ENCODE measurements around the gene GRIK2. TPM values are rescaled to one million over a fixed set of nuclear protein-coding genes. Genes with fewer than 3 reads are reported as not detected.

The GRIK2 gene
- polyA plus RNA-seq, 1 of the 3 experiments (the other 2 are of a cell fraction), result 0.30 TPM

DNA sequence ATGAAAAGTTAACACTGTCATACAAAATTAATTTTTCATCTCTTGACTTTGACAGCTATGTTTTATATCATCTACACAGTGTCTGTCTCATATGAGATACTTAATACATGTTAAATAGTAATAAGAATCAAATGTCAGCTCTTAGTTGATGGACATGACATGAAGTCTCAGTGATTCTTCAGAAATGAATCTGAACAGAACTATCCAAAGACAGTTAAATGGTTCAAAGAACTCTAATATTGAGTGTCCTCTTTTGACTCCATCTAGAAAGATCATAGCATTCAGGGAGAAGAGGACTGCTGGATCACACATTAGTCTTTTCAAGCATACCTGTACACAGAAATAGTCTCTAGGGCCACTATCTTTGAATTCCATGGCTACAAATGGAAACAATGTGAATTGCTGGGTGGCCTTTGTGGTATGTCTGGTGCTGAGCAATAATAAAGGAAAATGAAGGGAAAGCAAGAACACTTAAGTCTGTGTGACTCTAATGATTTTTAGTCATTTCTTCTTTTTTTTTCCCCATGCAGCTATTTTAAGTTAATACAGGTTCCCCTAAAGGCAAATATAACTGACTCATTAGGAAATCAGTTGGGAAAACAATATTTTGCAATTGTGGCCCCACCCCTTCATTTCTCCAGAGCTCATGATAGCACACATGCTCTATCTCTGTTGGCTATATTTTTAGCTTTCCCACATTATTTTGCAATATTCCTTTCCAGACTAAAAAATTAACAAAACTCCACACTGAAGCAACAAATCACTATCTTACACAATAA is 367.5 kb downstream of the GRIK2 start:
- no peaks in the 10 kb centered on the region for H3K9me2 ChIP-seq
- no peak overlapping the region for H2AFZ ChIP-seq (ENCODE audit: low read depth)
- no peaks in the 10 kb centered on the region for H3K9me3 ChIP-seq
- H3F3A ChIP-seq (replicated peaks; ENCODE audit: insufficient read depth), result no peaks in the 10 kb centered on the region
- H3K9ac ChIP-seq, result no peak overlapping the region
- POLR2A ChIA-PET, result no interaction called here
- no peak for DNase-seq
- H3K79me2 ChIP-seq (ENCODE audit: insufficient read depth), result no peaks in the 10 kb centered on the region
- no peak overlapping the region for H3K4me2 ChIP-seq
- H3K4me3 ChIP-seq (ENCODE audit: low read depth in 2 of 2, low read length in 1 of 2), result no peak overlapping the region
- CTCF ChIA-PET, result interaction anchor here (0.9 kb wide), 1 partner anchor 76 kb away, joined by 4 read pairs; no protein-coding TSS in a partner anchor
- H3K27me3 ChIP-seq (ENCODE audit: insufficient read depth), result no peaks in the 10 kb centered on the region
- no peak overlapping the region for H3K27ac ChIP-seq (ENCODE audit: low read depth in 2 of 2, low read length in 1 of 2)
- no peaks in the 10 kb centered on the region for H3K36me3 ChIP-seq (replicated peaks in 1 of 2; ENCODE audit: control insufficient read depth in 1 of 2, insufficient read depth in 2 of 2, low read length in 1 of 2)
- no peaks in the 10 kb centered on the region for H4K20me1 ChIP-seq (ENCODE audit: insufficient read depth)
- H3K4me1 ChIP-seq (ENCODE audit: control insufficient read depth in 1 of 2, insufficient read depth in 2 of 2, low read depth in 1 of 2, low read length in 1 of 2), result no peaks in the 10 kb centered on the region; a peak in 1 of 4 replicates
- TF ChIP-seq RXRA (IDR thresholded peaks at IDR 0.05; ENCODE audit: borderline replicate concordance, low read depth), result no peak
- TF ChIP-seq, protein P1, sequence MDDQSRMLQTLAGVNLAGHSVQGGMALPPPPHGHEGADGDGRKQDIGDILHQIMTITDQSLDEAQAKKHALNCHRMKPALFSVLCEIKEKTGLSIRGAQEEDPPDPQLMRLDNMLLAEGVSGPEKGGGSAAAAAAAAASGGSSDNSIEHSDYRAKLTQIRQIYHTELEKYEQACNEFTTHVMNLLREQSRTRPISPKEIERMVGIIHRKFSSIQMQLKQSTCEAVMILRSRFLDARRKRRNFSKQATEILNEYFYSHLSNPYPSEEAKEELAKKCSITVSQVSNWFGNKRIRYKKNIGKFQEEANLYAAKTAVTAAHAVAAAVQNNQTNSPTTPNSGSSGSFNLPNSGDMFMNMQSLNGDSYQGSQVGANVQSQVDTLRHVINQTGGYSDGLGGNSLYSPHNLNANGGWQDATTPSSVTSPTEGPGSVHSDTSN (IDR thresholded peaks at IDR 0.05), result no peak
- TF ChIP-seq TAF1 (IDR thresholded peaks at IDR 0.05; ENCODE audit: borderline replicate concordance, low read depth, low read length), result no peak
- no peak for TF ChIP-seq MEF2A (IDR thresholded peaks at IDR 0.05; ENCODE audit: borderline replicate concordance, low read depth)

DNA sequence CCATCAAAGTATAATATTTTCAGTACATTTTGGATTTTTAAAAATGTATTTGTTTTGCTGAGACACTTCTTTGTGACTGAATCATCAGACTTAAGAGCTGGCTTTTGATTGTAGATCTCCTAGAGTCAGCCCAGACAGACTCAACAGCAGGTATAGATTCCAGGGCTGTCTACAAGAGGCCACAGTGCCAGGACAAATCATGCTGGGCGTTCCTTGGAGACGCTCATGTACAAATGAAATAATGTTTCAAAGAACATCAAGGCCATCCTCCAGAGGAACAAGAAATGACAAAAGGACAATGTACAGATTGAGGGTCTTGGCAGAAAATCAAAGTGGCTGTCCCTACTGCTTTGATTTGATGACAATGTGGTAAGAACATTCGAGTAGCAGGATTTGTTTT is 369.3 kb downstream of the GRIK2 start:
- Histone ChIP-seq H3K9me3 (no peaks in the 10 kb centered on the region), H2AFZ (ENCODE audit: low read depth) (no peak overlapping the region), H3K9ac (no peak overlapping the region), H3K9me2 (no peaks in the 10 kb centered on the region; the same call in 1 of the 2 replicates), H3K4me3 (ENCODE audit: low read depth in 2 of 2, low read length in 1 of 2) (no peak overlapping the region), H3K27me3 (ENCODE audit: insufficient read depth) (no peaks in the 10 kb centered on the region), H3K4me1 (ENCODE audit: control insufficient read depth in 1 of 2, insufficient read depth in 2 of 2, low read depth in 1 of 2, low read length in 1 of 2) (no peaks in the 10 kb centered on the region; a peak in 1 of 4 replicates), H3K36me3 (replicated peaks in 1 of 2; ENCODE audit: control insufficient read depth in 1 of 2, insufficient read depth in 2 of 2, low read length in 1 of 2) (no peaks in the 10 kb centered on the region), H3K79me2 (ENCODE audit: insufficient read depth) (no peaks in the 10 kb centered on the region), H3K4me2 (no peak overlapping the region), H3F3A (replicated peaks; ENCODE audit: insufficient read depth) (no peaks in the 10 kb centered on the region), H4K20me1 (ENCODE audit: insufficient read depth) (no peaks in the 10 kb centered on the region), H3K27ac (ENCODE audit: low read depth in 2 of 2, low read length in 1 of 2) (no peak overlapping the region)
- WGBS (ENCODE audit: low lambda C conversion rate), result 82% methylated on average over 3 of the region's 3 CpGs
- ChIA-PET POLR2A (no interaction called here), CTCF (no interaction called here)
- no peak for DNase-seq
- TF ChIP-seq GATA2 (CRISPR knock-in tag; IDR thresholded peaks at IDR 0.05), result no peak
- TF ChIP-seq, protein P2, sequence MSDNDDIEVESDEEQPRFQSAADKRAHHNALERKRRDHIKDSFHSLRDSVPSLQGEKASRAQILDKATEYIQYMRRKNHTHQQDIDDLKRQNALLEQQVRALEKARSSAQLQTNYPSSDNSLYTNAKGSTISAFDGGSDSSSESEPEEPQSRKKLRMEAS (IDR thresholded peaks at IDR 0.05; ENCODE audit: low read depth), result no peak
- TF ChIP-seq SMC3 (IDR thresholded peaks at IDR 0.05; ENCODE audit: low read depth, low read length), result no peak
- TF ChIP-seq MEF2A (IDR thresholded peaks at IDR 0.05; ENCODE audit: borderline replicate concordance, low read depth), result no peak

DNA sequence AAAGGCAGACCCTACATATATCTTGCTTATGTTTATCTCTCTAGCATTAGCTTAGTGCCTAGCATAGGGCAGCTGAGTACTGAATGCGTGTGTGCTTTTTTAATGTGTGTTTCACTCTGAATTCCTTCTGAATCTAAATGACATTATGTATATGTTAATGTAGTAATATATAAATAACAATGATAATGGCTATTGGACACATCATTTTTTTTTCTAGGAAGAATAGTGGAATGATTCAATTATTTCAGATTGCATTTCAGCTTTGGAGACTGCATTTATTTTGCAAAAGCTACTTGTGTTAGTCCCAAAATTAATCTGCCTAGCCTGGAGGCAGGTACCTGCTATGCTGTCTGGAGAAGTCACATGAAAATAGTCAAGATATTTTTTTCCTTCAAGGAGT is 371.8 kb downstream of the GRIK2 start:
- Histone ChIP-seq H3K4me1 (ENCODE audit: control insufficient read depth in 1 of 2, insufficient read depth in 2 of 2, low read depth in 1 of 2, low read length in 1 of 2) (no peaks in the 10 kb centered on the region), H3K79me2 (ENCODE audit: insufficient read depth) (no peaks in the 10 kb centered on the region), H3K36me3 (replicated peaks in 1 of 2; ENCODE audit: control insufficient read depth in 1 of 2, insufficient read depth in 2 of 2, low read length in 1 of 2) (no peaks in the 10 kb centered on the region), H4K20me1 (ENCODE audit: insufficient read depth) (no peaks in the 10 kb centered on the region), H3K9me2 (no peaks in the 10 kb centered on the region; the same call in 1 of the 2 replicates), H3F3A (replicated peaks; ENCODE audit: insufficient read depth) (no peaks in the 10 kb centered on the region), H2AFZ (ENCODE audit: low read depth) (no peak overlapping the region), H3K4me3 (ENCODE audit: low read depth in 2 of 2, low read length in 1 of 2) (no peak overlapping the region), H3K4me2 (no peak overlapping the region), H3K27ac (ENCODE audit: low read depth in 2 of 2, low read length in 1 of 2) (no peak overlapping the region), H3K9me3 (no peaks in the 10 kb centered on the region), H3K27me3 (ENCODE audit: insufficient read depth) (no peaks in the 10 kb centered on the region), H3K9ac (no peak overlapping the region)
- DNase-seq, result no peak
- CTCF ChIA-PET, result no interaction called here
- POLR2A ChIA-PET, result no interaction called here
- WGBS (ENCODE audit: low lambda C conversion rate), result 59% methylated on average over 1 of the region's 1 CpG
- TF ChIP-seq EZH2phosphoT487 (IDR thresholded peaks at IDR 0.05; ENCODE audit: borderline replicate concordance, low read depth) (no peak), RCOR1 (IDR thresholded peaks at IDR 0.05; ENCODE audit: low read length) (no peak), GABPA (IDR thresholded peaks at IDR 0.05; ENCODE audit: low read depth) (no peak), RAD21 (IDR thresholded peaks at IDR 0.05; ENCODE audit: low read length) (no peak), NRF1 (IDR thresholded peaks at IDR 0.05; ENCODE audit: low read depth, low read length) (no peak), FOXJ3 (CRISPR knock-in tag; IDR thresholded peaks at IDR 0.05) (no peak), POLR2AphosphoS5 (IDR thresholded peaks at IDR 0.05; ENCODE audit: low read depth, low read length) (no peak), GATA2 (CRISPR knock-in tag; IDR thresholded peaks at IDR 0.05) (no peak), MEF2A (IDR thresholded peaks at IDR 0.05; ENCODE audit: borderline replicate concordance, low read depth) (no peak)
- TF ChIP-seq, protein P2 (IDR thresholded peaks at IDR 0.05; ENCODE audit: low read depth), result no peak
- TF ChIP-seq, protein P3, sequence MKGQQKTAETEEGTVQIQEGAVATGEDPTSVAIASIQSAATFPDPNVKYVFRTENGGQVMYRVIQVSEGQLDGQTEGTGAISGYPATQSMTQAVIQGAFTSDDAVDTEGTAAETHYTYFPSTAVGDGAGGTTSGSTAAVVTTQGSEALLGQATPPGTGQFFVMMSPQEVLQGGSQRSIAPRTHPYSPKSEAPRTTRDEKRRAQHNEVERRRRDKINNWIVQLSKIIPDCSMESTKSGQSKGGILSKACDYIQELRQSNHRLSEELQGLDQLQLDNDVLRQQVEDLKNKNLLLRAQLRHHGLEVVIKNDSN (IDR thresholded peaks at IDR 0.05; ENCODE audit: borderline replicate concordance, low read depth), result no peak
- TF ChIP-seq, protein P4, sequence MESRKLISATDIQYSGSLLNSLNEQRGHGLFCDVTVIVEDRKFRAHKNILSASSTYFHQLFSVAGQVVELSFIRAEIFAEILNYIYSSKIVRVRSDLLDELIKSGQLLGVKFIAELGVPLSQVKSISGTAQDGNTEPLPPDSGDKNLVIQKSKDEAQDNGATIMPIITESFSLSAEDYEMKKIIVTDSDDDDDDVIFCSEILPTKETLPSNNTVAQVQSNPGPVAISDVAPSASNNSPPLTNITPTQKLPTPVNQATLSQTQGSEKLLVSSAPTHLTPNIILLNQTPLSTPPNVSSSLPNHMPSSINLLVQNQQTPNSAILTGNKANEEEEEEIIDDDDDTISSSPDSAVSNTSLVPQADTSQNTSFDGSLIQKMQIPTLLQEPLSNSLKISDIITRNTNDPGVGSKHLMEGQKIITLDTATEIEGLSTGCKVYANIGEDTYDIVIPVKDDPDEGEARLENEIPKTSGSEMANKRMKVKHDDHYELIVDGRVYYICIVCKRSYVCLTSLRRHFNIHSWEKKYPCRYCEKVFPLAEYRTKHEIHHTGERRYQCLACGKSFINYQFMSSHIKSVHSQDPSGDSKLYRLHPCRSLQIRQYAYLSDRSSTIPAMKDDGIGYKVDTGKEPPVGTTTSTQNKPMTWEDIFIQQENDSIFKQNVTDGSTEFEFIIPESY (IDR thresholded peaks at IDR 0.05; ENCODE audit: borderline replicate concordance, low read depth), result no peak
